Naive B cell (primary cell): ENCODE results near the gene SMAD7. TPM values are rescaled to one million over a fixed set of nuclear protein-coding genes. Genes with fewer than 3 reads are reported as not detected.

ENCODE experiments used
- ATAC-seq, 2 donors: fragments of 150-1000 bp; cut with Tn5 transposase; 2 replicates each; pipeline ENCODE4 v1.10.0; 2021; ENCODE audit warnings: low read depth in 2 of 2, mild to moderate bottlenecking in 2 of 2, moderate library complexity in 2 of 2
- DNase-seq: peaks from one replicate; pipeline ENCODE4 v3.0.0; 2022
- H3K27ac Mint-ChIP-seq, 6 donors: one replicate each; pipeline ENCODE4 v1.8.0; 2020 to 2022; ENCODE audit warnings: mild to moderate bottlenecking in 6 of 6, mixed read lengths in 6 of 6, moderate library complexity in 5 of 6, inconsistent platforms in 2 of 6
- H3K27me3 Mint-ChIP-seq, 3 donors: one replicate each; pipeline ENCODE4 v1.8.0; 2021 to 2022; ENCODE audit warnings: mixed read lengths in 3 of 3, mild to moderate bottlenecking in 1 of 3
- H3K36me3 Mint-ChIP-seq, 2 donors: one replicate each; pipeline ENCODE4 v1.8.0; 2020 to 2022; ENCODE audit warnings: mixed read lengths in 2 of 2, inconsistent platforms in 1 of 2, mild to moderate bottlenecking in 1 of 2
- H3K4me1 Mint-ChIP-seq, 3 donors: one replicate each; pipeline ENCODE4 v1.8.0; 2020 to 2022; ENCODE audit warnings: mixed read lengths in 3 of 3, inconsistent platforms in 1 of 3, mild to moderate bottlenecking in 1 of 3, moderate library complexity in 1 of 3
- H3K4me3 Mint-ChIP-seq, 8 donors: one replicate each; pipeline ENCODE4 v1.8.0; 2020 to 2022; ENCODE audit warnings: mild to moderate bottlenecking in 8 of 8, mixed read lengths in 8 of 8, moderate library complexity in 8 of 8, inconsistent platforms in 2 of 8
- H3K9me3 Mint-ChIP-seq, 7 donors: one replicate each; pipeline ENCODE4 v1.8.0; 2020 to 2022; ENCODE audit warnings: mixed read lengths in 7 of 7, mild to moderate bottlenecking in 5 of 7, inconsistent platforms in 2 of 7, moderate library complexity in 1 of 7
- polyA plus RNA-seq, 6 donors: library from polyadenylated mRNA; unstranded; fragments of 300-500 nt; fragmentation: Illumina TruSeq; gene quantifications; one replicate each; pipeline ENCODE4 v1.2.3, GENCODE V29; 2021; ENCODE audit warnings: low read depth in 6 of 6

The SMAD7 gene
- 1 to 10 TPM in 5 of 6 donors, under 1 TPM in 1; 0.47 to 3.7 (median 1.6) TPM for polyA plus RNA-seq

- H3K9me3 Mint-ChIP-seq, result no peaks in the 10 kb centered on the region
- peak within 1 kb of the TSS; percentile 89 to 97 (median 95) for H3K4me3 Mint-ChIP-seq
- peak within 1 kb of the TSS; percentile 88 to 100 (median 91) for H3K27ac Mint-ChIP-seq
- DNase-seq (no peak), ATAC-seq (no peak)
- peaks cover 32 to 39% (median 39%) of the 10 kb centered on the region in 3 donors for H3K4me1 Mint-ChIP-seq
- H3K27me3 Mint-ChIP-seq, result no peaks in the 10 kb centered on the region
- H3K36me3 Mint-ChIP-seq, result no peaks in the 10 kb centered on the region
Measured at GRCh38 chr18:48950536-48951447, at the start of gene SMAD7. Gene SMAD7, minus strand, starts transcription at chr18:48950965. Its CDS starts 541 bp downstream, at chr18:48950424.

DNA sequence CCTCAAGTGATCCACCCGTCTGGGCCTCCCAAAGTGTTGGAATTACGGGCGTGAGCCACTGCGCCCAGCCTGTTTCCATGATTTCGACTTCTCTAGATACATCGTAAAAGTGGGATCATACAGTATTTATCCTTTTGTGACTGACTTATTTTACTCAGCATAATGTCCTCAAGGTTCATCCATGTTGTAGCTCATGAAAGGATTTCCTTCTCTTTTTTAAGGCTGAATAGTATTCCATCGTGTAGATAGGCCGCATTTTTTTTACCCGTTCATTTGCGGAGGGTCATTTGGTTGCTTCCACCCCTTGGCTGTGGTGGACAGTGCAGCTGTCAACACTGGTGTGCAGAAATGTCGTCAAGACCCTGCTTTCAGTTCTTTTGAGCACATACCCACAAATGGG lies 48.8 kb upstream of the SMAD7 start:
- H3K27me3 Mint-ChIP-seq, result peaks cover 0 to 16% (median 12%) of the 10 kb centered on the region in 3 donors
- H3K9me3 Mint-ChIP-seq, result no peaks in the 10 kb centered on the region
- no peak overlapping the region for H3K4me3 Mint-ChIP-seq
- no peak for DNase-seq
- H3K36me3 Mint-ChIP-seq, result no peaks in the 10 kb centered on the region
- ATAC-seq, result no peak
- peaks cover 0 to 6% (median 1%) of the 10 kb centered on the region in 3 donors for H3K4me1 Mint-ChIP-seq
- peak overlapping the region in 1 of 6 donors; percentile 76 for H3K27ac Mint-ChIP-seq

DNA sequence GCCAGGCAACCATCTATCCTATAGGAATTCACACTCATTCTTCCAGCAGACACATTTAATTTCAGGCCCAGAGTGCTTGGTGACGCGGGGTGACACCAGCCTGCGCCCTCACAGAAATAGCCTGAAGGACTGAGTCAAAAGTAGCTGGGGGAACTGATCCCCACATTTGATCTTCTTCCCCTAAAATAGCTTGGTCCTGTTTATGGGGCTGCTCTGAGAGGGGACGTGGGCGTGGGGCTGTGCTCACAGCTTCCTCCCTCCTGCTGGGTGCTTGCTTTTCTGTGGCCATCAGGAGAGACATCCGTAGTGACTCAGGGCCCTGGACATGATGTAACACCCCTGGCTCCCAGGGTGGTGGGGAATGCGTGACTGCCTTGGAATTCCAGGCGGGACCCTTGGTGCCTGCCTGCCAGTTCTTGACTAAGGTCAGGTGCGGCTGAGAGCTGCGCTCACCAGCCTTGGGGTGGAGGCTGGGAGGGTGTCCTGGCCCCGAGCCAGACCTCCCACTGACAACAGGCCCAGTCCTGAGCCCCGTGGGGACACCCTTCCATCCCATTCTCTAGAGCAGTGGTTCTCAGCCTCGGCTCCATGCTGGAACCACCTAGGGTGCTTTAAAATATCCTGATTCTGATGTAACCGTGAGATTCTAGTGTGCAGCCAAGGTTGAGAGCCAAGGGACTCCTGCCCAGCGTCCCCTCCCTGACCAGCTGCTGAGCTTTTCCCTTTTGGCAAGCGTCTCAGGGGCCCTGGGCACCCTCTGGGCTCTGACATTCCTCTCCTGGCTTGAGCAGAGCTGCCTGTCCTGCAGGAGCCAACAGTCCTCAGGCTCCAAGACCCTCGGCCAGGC lies 47.4 kb upstream of the SMAD7 start:
- Mint-ChIP-seq H3K9me3 (no peaks in the 10 kb centered on the region), H3K27ac (peak overlapping the region in 1 of 6 donors; percentile 61), H3K4me3 (no peak overlapping the region), H3K4me1 (peaks cover 11 to 12% (median 11%) of the 10 kb centered on the region in 3 donors), H3K27me3 (peaks cover 0 to 10% (median 4%) of the 10 kb centered on the region in 3 donors), H3K36me3 (no peaks in the 10 kb centered on the region)
- no peak for ATAC-seq
- DNase-seq, result no peak

- Mint-ChIP-seq H3K27me3 (peaks cover 0 to 7% (median 0%) of the 10 kb centered on the region in 3 donors), H3K4me3 (no peak overlapping the region), H3K4me1 (peaks cover 17 to 18% (median 17%) of the 10 kb centered on the region in 3 donors), H3K9me3 (no peaks in the 10 kb centered on the region), H3K36me3 (no peaks in the 10 kb centered on the region), H3K27ac (no peak overlapping the region)
- DNase-seq (no peak), ATAC-seq (no peak)
Measured at GRCh38 chr18:48997681-48997984, 46.9 kb upstream of the SMAD7 start.

DNA sequence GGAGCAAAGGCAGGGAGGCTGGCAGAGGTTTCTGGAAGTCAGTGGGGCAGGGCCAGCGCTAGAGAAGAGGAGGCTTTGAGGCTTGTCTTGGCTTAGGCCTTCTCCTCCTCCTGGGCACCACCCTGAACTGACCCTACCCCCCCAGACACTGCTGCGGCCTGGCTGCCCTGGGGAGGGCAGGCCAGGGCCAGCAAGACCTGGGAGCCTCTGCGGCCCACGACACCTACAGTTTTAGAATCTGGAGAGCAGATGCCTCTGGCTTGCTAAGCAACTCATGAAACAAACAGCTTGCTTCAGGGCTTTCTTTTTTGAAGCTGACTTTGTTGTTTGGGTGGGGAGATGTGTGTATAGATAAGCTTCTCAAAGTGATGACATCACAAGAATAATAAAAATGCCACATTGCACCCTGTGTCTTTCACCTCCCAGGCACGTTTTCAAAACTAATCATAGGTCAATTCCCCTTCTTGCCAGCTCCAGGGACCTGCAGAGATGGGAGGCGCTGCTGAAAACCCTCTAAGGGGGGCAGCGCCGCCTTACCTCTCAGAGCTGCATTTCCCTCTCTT lies 46.2 kb upstream of the SMAD7 start:
- peaks cover 21 to 24% (median 22%) of the 10 kb centered on the region in 3 donors for H3K4me1 Mint-ChIP-seq
- peak overlapping the region in 1 of 6 donors; percentile 43 for H3K27ac Mint-ChIP-seq
- no peaks in the 10 kb centered on the region for H3K36me3 Mint-ChIP-seq
- H3K9me3 Mint-ChIP-seq, result no peaks in the 10 kb centered on the region
- H3K27me3 Mint-ChIP-seq, result peaks cover 0 to 7% (median 0%) of the 10 kb centered on the region in 3 donors
- ATAC-seq (no peak), DNase-seq (no peak)
- no peak overlapping the region for H3K4me3 Mint-ChIP-seq

- no peaks in the 10 kb centered on the region for H3K36me3 Mint-ChIP-seq
- peaks cover 0 to 5% (median 0%) of the 10 kb centered on the region in 3 donors for H3K27me3 Mint-ChIP-seq
Measured at GRCh38 chr18:48996041-48996440, 45.3 kb upstream of the SMAD7 start.

DNA sequence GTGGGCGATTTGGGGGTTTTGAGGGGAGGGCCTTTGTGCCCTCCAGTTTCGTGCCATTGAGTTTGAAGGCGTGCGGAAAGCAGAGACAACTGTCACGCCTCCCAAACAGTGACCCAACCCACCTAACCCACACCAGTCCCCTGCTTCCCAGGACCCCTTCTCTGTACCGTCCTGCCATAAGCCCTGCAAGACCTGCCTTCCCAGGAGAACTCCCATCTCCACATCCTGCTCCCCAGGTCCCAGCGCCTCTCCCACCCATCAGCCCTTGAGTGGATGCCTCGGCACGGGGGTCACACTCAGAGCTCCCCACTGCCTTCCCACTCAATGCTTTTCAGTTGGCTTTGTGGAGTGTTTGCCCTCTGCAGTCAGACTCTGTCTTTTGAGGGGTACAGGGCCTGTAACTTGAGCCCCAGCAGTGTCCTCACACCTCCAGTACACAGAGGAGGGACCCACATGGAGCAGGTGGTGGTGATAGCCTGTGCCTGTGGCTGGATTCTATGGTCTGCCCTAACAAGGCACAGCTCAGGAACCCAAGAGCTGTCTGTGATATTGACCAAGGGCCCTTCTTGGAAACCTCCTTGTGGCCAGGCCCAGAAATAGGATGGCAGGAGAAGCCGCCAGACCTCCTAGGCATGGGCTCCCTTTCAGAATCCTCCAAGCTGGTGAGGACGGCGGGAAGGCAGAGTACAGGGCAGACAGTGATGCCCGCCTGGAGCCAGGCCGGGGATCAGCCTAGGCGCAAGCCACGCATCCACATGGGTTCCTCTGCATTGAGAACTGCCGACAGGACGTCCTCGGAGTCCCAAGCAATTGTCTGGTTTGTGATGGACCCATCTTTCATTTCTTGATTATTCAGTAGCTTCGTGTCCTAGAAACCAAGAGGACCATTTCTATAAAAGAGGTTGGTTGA lies 44.4 kb upstream of the SMAD7 start:
- H3K4me3 Mint-ChIP-seq, result peak overlapping the region in 2 of 8 donors; percentile 20 to 70
- ATAC-seq (no peak), DNase-seq (no peak)
- no peaks in the 10 kb centered on the region for H3K9me3 Mint-ChIP-seq
- peaks cover 18 to 24% (median 22%) of the 10 kb centered on the region in 3 donors for H3K4me1 Mint-ChIP-seq
- no peaks in the 10 kb centered on the region for H3K27me3 Mint-ChIP-seq
- H3K27ac Mint-ChIP-seq, result peak overlapping the region in 1 of 6 donors; percentile 59
- H3K36me3 Mint-ChIP-seq, result no peaks in the 10 kb centered on the region

More at GRCh38 chr18:48996041-48996440, 45.3 kb upstream of the SMAD7 start:
- Mint-ChIP-seq H3K9me3 (no peaks in the 10 kb centered on the region), H3K4me1 (peaks cover 18 to 24% (median 22%) of the 10 kb centered on the region in 3 donors), H3K4me3 (no peak overlapping the region), H3K27ac (peak overlapping the region in 1 of 6 donors; percentile 72)
- ATAC-seq, result no peak
- DNase-seq, result no peak

GRCh38 chr18:48994044-48994651 lies 43.4 kb upstream of the SMAD7 start:
- Mint-ChIP-seq H3K36me3 (no peaks in the 10 kb centered on the region), H3K4me3 (peak overlapping the region in 1 of 8 donors; percentile 20), H3K27ac (peak overlapping the region in 4 of 6 donors; percentile 26 to 91 (median 65)), H3K27me3 (no peaks in the 10 kb centered on the region), H3K4me1 (peaks cover 18 to 24% (median 22%) of the 10 kb centered on the region in 3 donors), H3K9me3 (no peaks in the 10 kb centered on the region)
- no peak for DNase-seq
- ATAC-seq, result no peak

- Mint-ChIP-seq H3K27me3 (no peaks in the 10 kb centered on the region), H3K36me3 (no peaks in the 10 kb centered on the region), H3K4me1 (peaks cover 18 to 24% (median 22%) of the 10 kb centered on the region in 3 donors), H3K27ac (peak overlapping the region in 4 of 6 donors; percentile 28 to 91 (median 72)), H3K9me3 (no peaks in the 10 kb centered on the region), H3K4me3 (peak overlapping the region in 2 of 8 donors; percentile 6 to 59)
- ATAC-seq (no peak), DNase-seq (no peak)
Measured at GRCh38 chr18:48993586-48993985, 42.8 kb upstream of the SMAD7 start.

- Mint-ChIP-seq H3K27ac (peak overlapping the region; percentile 58 to 98 (median 92)), H3K36me3 (no peaks in the 10 kb centered on the region), H3K4me3 (peak overlapping the region in 7 of 8 donors; percentile 59 to 83 (median 78)), H3K9me3 (no peaks in the 10 kb centered on the region), H3K27me3 (no peaks in the 10 kb centered on the region), H3K4me1 (peaks cover 18 to 24% (median 22%) of the 10 kb centered on the region in 3 donors)
- DNase-seq (peak; percentile 84), ATAC-seq (peak; percentile 99)
Measured at GRCh38 chr18:48992791-48993555, 42.2 kb upstream of the SMAD7 start.

DNA sequence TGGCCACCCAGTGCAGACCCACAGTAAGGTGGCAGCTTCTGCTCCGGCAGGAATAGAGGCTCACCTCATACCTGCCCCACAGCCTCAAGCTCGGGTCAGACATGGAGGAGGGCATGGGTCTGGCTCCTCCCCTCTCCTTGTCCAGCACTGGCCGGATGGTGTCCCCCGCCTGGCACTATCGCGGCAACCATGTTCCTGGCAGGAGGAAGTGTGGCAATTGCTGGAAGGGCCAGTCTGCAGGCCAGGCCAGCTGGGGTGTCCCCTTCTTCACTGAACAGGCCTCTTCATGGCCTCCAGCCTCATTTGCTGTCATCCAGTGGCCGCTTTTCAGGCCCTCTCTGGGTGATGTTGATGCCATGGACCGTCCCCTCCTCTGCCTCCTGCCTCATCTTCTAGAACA lies 41.4 kb upstream of the SMAD7 start:
- H3K36me3 Mint-ChIP-seq, result no peaks in the 10 kb centered on the region
- no peaks in the 10 kb centered on the region for H3K9me3 Mint-ChIP-seq
- peak overlapping the region in 5 of 6 donors; percentile 79 to 98 (median 88) for H3K27ac Mint-ChIP-seq
- ATAC-seq (no peak), DNase-seq (no peak)
- peaks cover 18 to 24% (median 22%) of the 10 kb centered on the region in 3 donors for H3K4me1 Mint-ChIP-seq
- peak overlapping the region in 5 of 8 donors; percentile 59 to 83 (median 78) for H3K4me3 Mint-ChIP-seq
- no peaks in the 10 kb centered on the region for H3K27me3 Mint-ChIP-seq
